Heart right ventricle (tissue), 16 donors: ENCODE results near the gene NUMBL. TPM values are rescaled to one million over a fixed set of nuclear protein-coding genes. Genes with fewer than 3 reads are reported as not detected.
A peak's percentile ranks its signal among the peaks of the same experiment; 100 is the strongest.

Experiments used
- ATAC-seq, 8 donors: fragments of 200-7000 bp; cut with Tn5 transposase; one replicate each; pipeline ENCODE4 v1.9.1; 2020; ENCODE audit warnings: mild to moderate bottlenecking in 8 of 8, moderate library complexity in 8 of 8, moderate number of reproducible peaks in 1 of 8
- DNase-seq, 2 donors: peaks; one replicate each; pipeline ENCODE4 v3.0.0-alpha.2; 2020
- H3K27ac ChIP-seq, 10 donors: fragments of 200-600 bp; sonication (generic) in 2 of 10; one replicate each; pipeline versions ENCODE4 v1.5.0 to v1.8.0; 2020 to 2022; ENCODE audit warnings: mild to moderate bottlenecking in 3 of 10
- H3K27me3 ChIP-seq, 7 donors: fragments of 200-600 bp; one replicate each; pipeline ENCODE4 v1.8.0; 2021 to 2022; ENCODE audit warnings: mild to moderate bottlenecking in 2 of 7
- H3K36me3 ChIP-seq, 9 donors: fragments of 200-600 bp; sonication (generic) in 1 of 9; one replicate each; pipeline versions ENCODE4 v1.5.0 to v1.8.0; 2020 to 2022; ENCODE audit warnings: mild to moderate bottlenecking in 2 of 9
- H3K4me1 ChIP-seq, 9 donors: fragments of 200-600 bp; sonication (generic) in 1 of 9; one replicate each; pipeline versions ENCODE4 v1.5.0 to v1.8.0; 2020 to 2022; ENCODE audit warnings: mild to moderate bottlenecking in 4 of 9
- H3K4me3 ChIP-seq, 10 donors: fragments of 200-600 bp; sonication (generic) in 2 of 10; one replicate each; pipeline versions ENCODE4 v1.5.0 to v1.8.0; 2020 to 2022; ENCODE audit warnings: mild to moderate bottlenecking in 7 of 10, moderate library complexity in 2 of 10
- H3K9me3 ChIP-seq, 11 donors: fragments of 200-600 bp in 10 of 11; sonication (generic) in 2 of 11; one replicate each; pipeline versions ENCODE4 v1.5.0 to v1.8.0; 2013 to 2022; ENCODE audit warnings: mild to moderate bottlenecking in 2 of 11, control low read depth in 1 of 11, moderate library complexity in 1 of 11
- CTCF ChIP-seq, 9 donors: fragments of 200-600 bp; sonication (generic) in 2 of 9; IDR thresholded peaks; one replicate each; pipeline versions ENCODE4 v1.5.0 to v1.8.0; 2021 to 2022; ENCODE audit warnings: antibody characterized with exemption in 9 of 9, mild to moderate bottlenecking in 5 of 9, moderate library complexity in 1 of 9
- WGBS, 2 donors: extraction: QIAGEN DNeasy Blood & Tissue Kit; methylation state at CpG; one replicate each; pipeline ENCODE4 v1.1.7; 2013; ENCODE audit warnings: inconsistent platforms in 1 of 2; 5-methylcytosine and 5-hydroxymethylcytosine counted together
- intact Hi-C, 10 donors: fragments of 100-400 bp; cut with DNase I; formaldehyde crosslinking; loops; one replicate each; pipeline versions ENCODE4 v1.11.1 to v1.14.2; 2022
- polyA plus RNA-seq, 2 donors: library from polyadenylated mRNA; stranded (reverse); fragments of 200-250 nt; gene quantifications; one replicate each; pipeline ENCODE4 v1.2.3, GENCODE V29; 2013
- total RNA-seq, 10 donors: library from RNA; stranded (reverse); fragmentation: NEBNext Ultra II Directional in 3 of 10; extraction: Animal tissue kit (Norgen Biotek cat#: 25700) in 3 of 10; gene quantifications; one replicate each; pipeline versions ENCODE4 v1.2.1 to v1.2.4, GENCODE V29; 2021 to 2023
- donor health status: Arrhythmogenic right ventricular cardiomyopathy.
- donor health status: ischemic (EF 13 %, LVEDD 7.1; RV severe dilation, severe dysfunction).
- donor health status: healthy with polysubstance abuse.
- donor health status: DM: no; HTN: yes; CAD: no.
- donor health status: DM: no; HTN: no; CAD: no.
- donor health status: ischemic (EF 25% LVEDD 6.9; RV normal size, moderate dysfunction).
- donor health status: ischemic (EF 25% LVEDD 5.7; RV mildly dilated, moderate dysfunction).
- donor health status: healthy.
- donor health status: DM: yes; HTN: yes; CAD: no.
- donor health status: Ischemic cardiomyopathy.
- donor health status: ischemic (EF 35%, LVEDD 5.7; RV mildly dilated, moderate dysfunction).
- donor health status: nonischemic (EF 11% LVEDD 7.7; RV severe dilation, severe dysfunction).
- donor health status: DM: yes; HTN: yes; CAD: no.
- donor health status: PGD.
- donor health status: ischemic (EF 29% LVEDD 5.4; RV normal size, mild dysfunction).
- donor health status: nonischemic (EF 23%, LVEDD 6.1; RV moderate dilation, normal function).

The NUMBL gene
- total and polyA plus RNA-seq, 12 donors: 7.1 to 15.3 (median 10.7) TPM

GRCh38 chr19:40717325-40717879, 27.0 kb upstream of the NUMBL start:
- Histone ChIP-seq H3K27ac (peak overlapping the region; percentile 87 to 98 (median 97)), H3K9me3 (no peaks in the 10 kb centered on the region), H3K4me1 (peaks cover 16 to 88% (median 70%) of the 10 kb centered on the region in 9 donors), H3K27me3 (no peaks in the 10 kb centered on the region), H3K4me3 (peak overlapping the region; percentile 64 to 89 (median 78)), H3K36me3 (peaks cover 0 to 14% (median 0%) of the 10 kb centered on the region in 9 donors)
- TF ChIP-seq CTCF (IDR thresholded peaks at IDR 0.05): no peak
- peak in 1 of 2 donors; percentile 40 for DNase-seq
- no peak for ATAC-seq
- intact Hi-C loops: loop anchor here in 7 of 10 donors (2.0 to 10.0 kb wide), 9 partner anchors 33 to 90 kb away; partner anchors contain the start of genes ACTMAP (in 5 of the 7), SNRPA (in 5 of the 7), EGLN2 (in 3 of the 7) and RAB4B (in 1 of the 7)
- 0 to 1% methylated on average over 20 of the region's 20 CpGs for WGBS, 2 donors

GRCh38 chr19:40716482-40717324, 26.3 kb upstream of the NUMBL start, which contains the start of the genes COQ8B and ITPKC:
COQ8B (minus strand) TSS chr19:40716886; CDS start chr19:40714632, 2,254 bp downstream.
ITPKC (plus strand) TSS chr19:40717112; CDS start chr19:40717136, 24 bp downstream.
- peak in 5 of 9 donors; percentile 16 to 44 (median 26) for TF ChIP-seq CTCF (IDR thresholded peaks at IDR 0.05)
- peak; percentile 100 for DNase-seq
- peaks cover 0 to 19% (median 0%) of the 10 kb centered on the region in 9 donors for H3K36me3 ChIP-seq
- WGBS, 2 donors: 0 to 1% methylated on average over 72 to 76 of the region's 76 CpGs
- ATAC-seq: peak; percentile 77 to 87 (median 84)
- no peaks in the 10 kb centered on the region for H3K27me3 ChIP-seq
- peak within 1 kb of the TSS; percentile 64 to 89 (median 78) for H3K4me3 ChIP-seq
- H3K27ac ChIP-seq: peak within 1 kb of the TSS; percentile 87 to 98 (median 97)
- intact Hi-C loops: loop anchor here in 7 of 10 donors (1.0 to 10.0 kb wide), 10 partner anchors 34 to 91 kb away; partner anchors contain the start of genes ACTMAP (in 6 of the 7), SNRPA (in 5 of the 7), EGLN2 (in 3 of the 7) and RAB4B (in 1 of the 7)
- peaks cover 16 to 82% (median 63%) of the 10 kb centered on the region in 9 donors for H3K4me1 ChIP-seq
- H3K9me3 ChIP-seq: no peaks in the 10 kb centered on the region

GRCh38 chr19:40716031-40716481, 25.6 kb upstream of the NUMBL start:
- Histone ChIP-seq H3K27me3 (no peaks in the 10 kb centered on the region), H3K36me3 (peaks cover 0 to 25% (median 0%) of the 10 kb centered on the region in 9 donors), H3K9me3 (no peaks in the 10 kb centered on the region), H3K27ac (peak overlapping the region; percentile 87 to 98 (median 97)), H3K4me3 (peak overlapping the region; percentile 64 to 89 (median 78)), H3K4me1 (peaks cover 14 to 76% (median 57%) of the 10 kb centered on the region in 9 donors)
- no peak for TF ChIP-seq CTCF (IDR thresholded peaks at IDR 0.05)
- DNase-seq: no peak
- 7% methylated on average over 8 of the region's 8 CpGs for WGBS, 2 donors
- intact Hi-C loops: loop anchor here in 7 of 10 donors (1.0 to 10.0 kb wide), 10 partner anchors 34 to 91 kb away; partner anchors contain the start of genes ACTMAP (in 6 of the 7), SNRPA (in 5 of the 7), EGLN2 (in 3 of the 7) and RAB4B (in 1 of the 7)
- no peak for ATAC-seq
